22Rv1 (cell line): ENCODE results near the gene ADK.

Experiments
- H3K27ac ChIP-seq: fragments of 450-650 bp; 2 replicates; pipeline ENCODE4 v1.5.1; 2017
- CTCF ChIP-seq: fragments of 450-650 bp; IDR thresholded peaks from 2 replicates; pipeline ENCODE4 v1.5.1; 2017; ENCODE audit warnings: mild to moderate bottlenecking
- ZFX ChIP-seq: fragments of 450-650 bp; IDR thresholded peaks from 2 replicates; pipeline ENCODE4 v1.6.1; 2017; ENCODE audit warnings: antibody characterized with exemption, borderline replicate concordance

ADK gene

GRCh38 chr10:74361678-74362077, 210.7 kb downstream of the ADK start:
- no peak for TF ChIP-seq CTCF
- no peak for TF ChIP-seq ZFX
- H3K27ac ChIP-seq, result no peak overlapping the region

GRCh38 chr10:74363727-74364126, 212.7 kb downstream of the ADK start:
- H3K27ac ChIP-seq, result no peak overlapping the region
- TF ChIP-seq CTCF, result no peak
- no peak for TF ChIP-seq ZFX

- H3K27ac ChIP-seq, result no peak overlapping the region
- TF ChIP-seq CTCF, result no peak
- no peak for TF ChIP-seq ZFX
Measured at GRCh38 chr10:74365109-74365508, 214.1 kb downstream of the ADK start.

- no peak for TF ChIP-seq CTCF
- H3K27ac ChIP-seq, result no peak overlapping the region
Measured at GRCh38 chr10:74371696-74372095, 220.7 kb downstream of the ADK start.

GRCh38 chr10:74373059-74373458, 222.0 kb downstream of the ADK start:
- TF ChIP-seq ZFX (no peak), CTCF (no peak)
- no peak overlapping the region for H3K27ac ChIP-seq

GRCh38 chr10:74377476-74377875, 226.5 kb downstream of the ADK start:
- no peak overlapping the region for H3K27ac ChIP-seq
- TF ChIP-seq CTCF, result no peak
- TF ChIP-seq ZFX, result no peak

- no peak for TF ChIP-seq CTCF
- no peak for TF ChIP-seq ZFX
- no peak overlapping the region for H3K27ac ChIP-seq
Measured at GRCh38 chr10:74379474-74379873, 228.5 kb downstream of the ADK start.
